Measurements from ENCODE around the gene ARHGAP44. TPM values are rescaled to one million over a fixed set of nuclear protein-coding genes. Genes with fewer than 3 reads are reported as not detected.

ARHGAP44 gene
- total RNA-seq, 1 donor from 2014 or later: 6.9 TPM

- Mint-ChIP-seq H3K4me1 (no peaks in the 10 kb centered on the region), H3K36me3 (ENCODE audit: low read depth) (peaks cover 75% of the 10 kb centered on the region), H3K27me3 (no peaks in the 10 kb centered on the region), H3K27ac (no peak overlapping the region), H3K4me3 (no peak overlapping the region), H3K9me3 (no peaks in the 10 kb centered on the region)
- CTCF ChIA-PET: no interaction called here
- DNase-seq (no peak), ATAC-seq (ENCODE audit: low read depth) (no peak)
- POLR2A ChIA-PET: no interaction called here
- TF ChIP-seq CTCF (IDR thresholded peaks at IDR 0.05): no peak
- intact Hi-C loops (cut with micrococcal nuclease): loop anchor here (5.0 kb wide), 1 partner anchor 333 kb away; the partner anchor contains the start of gene MYOCD
Observed at GRCh38 chr17:13000561-13000960, 211.3 kb downstream of the ARHGAP44 start.

DNA sequence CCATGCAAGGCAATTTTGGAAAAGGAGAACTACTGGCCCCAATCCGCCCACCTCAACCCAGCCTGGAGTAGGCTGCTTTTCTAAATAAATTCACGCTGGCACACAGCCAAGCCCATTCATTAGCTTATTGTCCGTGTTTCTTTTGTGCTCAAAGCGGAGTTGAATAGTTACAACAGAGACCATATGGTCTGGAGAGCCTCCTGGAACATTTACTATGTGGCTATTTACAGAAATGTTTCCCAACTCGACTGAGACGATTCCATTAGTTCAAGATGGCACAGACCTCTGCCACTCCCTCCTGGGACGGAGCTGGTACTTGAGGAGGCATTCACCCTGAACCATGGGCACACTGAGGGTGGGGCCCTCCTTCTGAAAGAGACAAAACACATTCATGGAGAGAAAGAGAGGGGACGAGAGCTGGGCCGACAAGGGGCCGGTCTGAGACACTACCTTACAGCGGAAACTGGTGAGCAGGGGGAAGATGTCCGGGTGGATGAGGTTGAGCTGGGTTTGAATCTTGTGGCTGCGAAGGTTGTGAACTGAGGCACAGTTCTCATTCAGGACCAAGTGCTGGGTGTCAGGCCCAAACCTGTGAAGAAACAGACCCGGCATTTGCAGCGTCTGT lies 212.8 kb downstream of the ARHGAP44 start:
- intact Hi-C loops (cut with micrococcal nuclease): loop anchor here (5.0 kb wide), 1 partner anchor 335 kb away; the partner anchor contains the start of gene MYOCD
- Mint-ChIP-seq H3K27me3 (no peaks in the 10 kb centered on the region), H3K27ac (no peak overlapping the region), H3K4me1 (no peaks in the 10 kb centered on the region), H3K36me3 (ENCODE audit: low read depth) (peaks cover 68% of the 10 kb centered on the region), H3K4me3 (no peak overlapping the region), H3K9me3 (no peaks in the 10 kb centered on the region)
- CTCF ChIA-PET: interaction anchor here (0.7 to 3.6 kb wide), 10 partner anchors 10 to 821 kb away, joined by 3 to 23 read pairs (median 6); no protein-coding TSS in a partner anchor
- ATAC-seq (ENCODE audit: low read depth) (no peak), DNase-seq (no peak)
- POLR2A ChIA-PET: no interaction called here
- TF ChIP-seq CTCF (IDR thresholded peaks at IDR 0.05): no peak

DNA sequence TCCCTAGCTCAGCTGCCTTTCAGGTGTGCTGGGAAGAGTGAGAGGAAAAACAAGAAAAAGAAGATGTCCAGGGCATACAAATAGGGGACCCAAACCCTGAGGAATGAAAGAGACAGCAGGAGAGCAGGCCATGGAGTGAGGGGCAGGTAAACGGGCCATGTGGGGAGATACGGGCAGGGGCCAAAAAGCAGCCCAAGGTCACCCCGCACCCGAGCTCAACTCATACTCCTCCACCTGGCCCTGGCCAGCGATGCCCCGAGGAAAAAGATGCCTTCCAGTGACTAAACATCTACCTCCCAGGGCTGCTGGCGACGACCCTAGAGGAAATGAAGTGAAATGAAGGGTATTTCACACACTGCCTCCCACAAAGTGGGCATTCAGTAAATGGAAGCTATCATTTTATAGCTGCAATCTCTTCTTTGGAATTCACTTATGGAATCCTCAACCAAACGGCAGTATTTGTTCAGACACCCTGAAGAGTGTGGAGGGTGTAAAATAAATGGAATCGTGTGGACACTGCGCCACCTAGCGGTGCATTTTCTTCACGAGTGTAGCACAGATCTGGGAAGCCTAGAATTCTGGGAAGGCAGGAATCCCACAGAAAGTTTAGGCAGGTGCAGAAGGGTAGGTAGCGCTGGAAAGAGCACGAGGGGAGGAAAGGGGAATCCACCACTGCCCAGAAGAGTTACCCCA lies 213.6 kb downstream of the ARHGAP44 start:
- no peak overlapping the region for H3K4me3 Mint-ChIP-seq
- ChIA-PET CTCF (interaction anchor here (0.7 to 3.6 kb wide), 11 partner anchors 9 to 868 kb away, joined by 3 to 23 read pairs (median 7); no protein-coding TSS in a partner anchor), POLR2A (no interaction called here)
- DNase-seq (peak; percentile 43), ATAC-seq (ENCODE audit: low read depth) (peak; percentile 56)
- H3K27me3 Mint-ChIP-seq: no peaks in the 10 kb centered on the region
- TF ChIP-seq CTCF (IDR thresholded peaks at IDR 0.05): no peak
- H3K4me1 Mint-ChIP-seq: no peaks in the 10 kb centered on the region
- intact Hi-C loops (cut with micrococcal nuclease): loop anchor here (1.0 to 5.0 kb wide), 6 partner anchors 75 to 823 kb away; partner anchors contain the start of gene MYOCD
- peaks cover 66% of the 10 kb centered on the region for H3K36me3 Mint-ChIP-seq (ENCODE audit: low read depth)
- no peaks in the 10 kb centered on the region for H3K9me3 Mint-ChIP-seq
- H3K27ac Mint-ChIP-seq: no peak overlapping the region

- intact Hi-C loops (cut with micrococcal nuclease): loop anchor here (1.0 to 5.0 kb wide), 6 partner anchors 75 to 823 kb away; partner anchors contain the start of gene MYOCD
- ChIA-PET CTCF (interaction anchor here (1.0 to 3.6 kb wide), 7 partner anchors 26 to 822 kb away, joined by 3 to 23 read pairs (median 10); no protein-coding TSS in a partner anchor), POLR2A (no interaction called here)
- ATAC-seq (ENCODE audit: low read depth) (peak; percentile 21), DNase-seq (no peak)
- no peak overlapping the region for H3K4me3 Mint-ChIP-seq
- no peak overlapping the region for H3K27ac Mint-ChIP-seq
- no peaks in the 10 kb centered on the region for H3K4me1 Mint-ChIP-seq
- H3K9me3 Mint-ChIP-seq: no peaks in the 10 kb centered on the region
- no peaks in the 10 kb centered on the region for H3K27me3 Mint-ChIP-seq
- H3K36me3 Mint-ChIP-seq (ENCODE audit: low read depth): peaks cover 66% of the 10 kb centered on the region
- TF ChIP-seq CTCF (IDR thresholded peaks at IDR 0.05): no peak
Observed at GRCh38 chr17:13003454-13003851, 214.2 kb downstream of the ARHGAP44 start.

GRCh38 chr17:13003927-13004326 lies 214.6 kb downstream of the ARHGAP44 start:
- ATAC-seq (ENCODE audit: low read depth) (no peak), DNase-seq (no peak)
- ChIA-PET CTCF (interaction anchor here (1.2 to 3.6 kb wide), 6 partner anchors 26 to 823 kb away, joined by 4 to 23 read pairs (median 12); partner anchors contain the start of gene ARHGAP44), POLR2A (no interaction called here)
- no peak for TF ChIP-seq CTCF (IDR thresholded peaks at IDR 0.05)
- intact Hi-C loops (cut with micrococcal nuclease): loop anchor here (1.0 to 5.0 kb wide), 6 partner anchors 76 to 824 kb away; partner anchors contain the start of gene MYOCD
- no peak overlapping the region for H3K4me3 Mint-ChIP-seq
- no peak overlapping the region for H3K27ac Mint-ChIP-seq
- no peaks in the 10 kb centered on the region for H3K4me1 Mint-ChIP-seq
- no peaks in the 10 kb centered on the region for H3K27me3 Mint-ChIP-seq
- H3K9me3 Mint-ChIP-seq: no peaks in the 10 kb centered on the region
- H3K36me3 Mint-ChIP-seq (ENCODE audit: low read depth): peaks cover 65% of the 10 kb centered on the region
